ENCODE data around the gene ARID1B. TPM values are rescaled to one million over a fixed set of nuclear protein-coding genes. Genes with fewer than 3 reads are reported as not detected.

Gene ARID1B
- total RNA-seq, 1 experiment from 2014 or later, result 86.3 TPM

DNA sequence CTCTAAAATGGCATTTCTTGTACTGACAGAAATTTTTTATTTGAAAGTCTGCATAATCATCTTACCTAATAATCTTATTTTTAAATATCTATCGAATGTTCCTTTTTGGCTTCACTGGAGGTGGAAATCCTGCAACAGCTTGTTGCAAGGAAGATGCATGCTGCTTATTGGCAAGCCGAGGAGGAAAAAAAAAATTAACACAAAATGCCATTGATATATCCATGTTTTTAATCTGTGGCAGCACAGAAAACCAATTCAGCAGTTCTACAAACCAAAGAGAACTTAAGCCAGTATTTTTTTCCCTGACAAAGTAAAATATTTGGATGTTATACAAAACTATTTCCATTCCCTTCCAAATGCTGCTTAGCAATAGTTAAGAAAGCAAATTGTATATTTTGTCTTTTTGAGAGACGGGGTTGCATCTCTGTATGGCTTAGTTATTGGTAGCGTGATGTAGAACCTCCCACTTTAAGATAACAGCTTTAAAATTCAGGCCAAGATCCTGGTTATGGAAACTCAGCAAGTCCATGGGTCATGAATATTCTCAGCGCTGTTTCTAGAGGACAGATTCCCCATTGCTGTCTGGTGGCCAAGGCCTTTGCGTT lies 314.8 kb downstream of the ARID1B start:
- Histone ChIP-seq H3K9me3 (ENCODE audit: low read depth, low read length, poor library complexity, severe bottlenecking) (no peaks in the 10 kb centered on the region), H3K4me3 (ENCODE audit: low read depth, low read length, poor library complexity, severe bottlenecking) (no peak overlapping the region), H3K4me1 (ENCODE audit: insufficient read depth, low read length, poor library complexity, severe bottlenecking) (no peaks in the 10 kb centered on the region), H3K27ac (ENCODE audit: low read depth, low read length, poor library complexity, severe bottlenecking) (no peak overlapping the region), H3K27me3 (replicated peaks; ENCODE audit: insufficient read depth, low read depth, low read length, poor library complexity) (no peaks in the 10 kb centered on the region), H3K36me3 (ENCODE audit: insufficient read depth, low read length, poor library complexity, severe bottlenecking) (no peaks in the 10 kb centered on the region)
- intact Hi-C loops (cut with micrococcal nuclease; ENCODE audit: unreplicated experiment), result no loop called here
- CTCF ChIA-PET, result no interaction called here
- no TSS peak for BruUV-seq (replicated peaks)
- no peak for DNase-seq (ENCODE audit: low spot score)
- POLR2A ChIA-PET (ENCODE audit: low non-redundant PET), result no interaction called here
- TF ChIP-seq, protein P1, sequence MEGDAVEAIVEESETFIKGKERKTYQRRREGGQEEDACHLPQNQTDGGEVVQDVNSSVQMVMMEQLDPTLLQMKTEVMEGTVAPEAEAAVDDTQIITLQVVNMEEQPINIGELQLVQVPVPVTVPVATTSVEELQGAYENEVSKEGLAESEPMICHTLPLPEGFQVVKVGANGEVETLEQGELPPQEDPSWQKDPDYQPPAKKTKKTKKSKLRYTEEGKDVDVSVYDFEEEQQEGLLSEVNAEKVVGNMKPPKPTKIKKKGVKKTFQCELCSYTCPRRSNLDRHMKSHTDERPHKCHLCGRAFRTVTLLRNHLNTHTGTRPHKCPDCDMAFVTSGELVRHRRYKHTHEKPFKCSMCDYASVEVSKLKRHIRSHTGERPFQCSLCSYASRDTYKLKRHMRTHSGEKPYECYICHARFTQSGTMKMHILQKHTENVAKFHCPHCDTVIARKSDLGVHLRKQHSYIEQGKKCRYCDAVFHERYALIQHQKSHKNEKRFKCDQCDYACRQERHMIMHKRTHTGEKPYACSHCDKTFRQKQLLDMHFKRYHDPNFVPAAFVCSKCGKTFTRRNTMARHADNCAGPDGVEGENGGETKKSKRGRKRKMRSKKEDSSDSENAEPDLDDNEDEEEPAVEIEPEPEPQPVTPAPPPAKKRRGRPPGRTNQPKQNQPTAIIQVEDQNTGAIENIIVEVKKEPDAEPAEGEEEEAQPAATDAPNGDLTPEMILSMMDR (conservative IDR thresholded peaks at IDR 0.05; ENCODE audit: low read depth, low read length), result no peak
- no peak for TF ChIP-seq EZH2 (IDR thresholded peaks at IDR 0.05; ENCODE audit: borderline replicate concordance, low read depth, low read length, poor library complexity, severe bottlenecking)

GRCh38 chr6:157092736-157093135 lies 315.6 kb downstream of the ARID1B start:
- no peak overlapping the region for H3K4me3 ChIP-seq (ENCODE audit: low read depth, low read length, poor library complexity, severe bottlenecking)
- ChIA-PET CTCF (no interaction called here), POLR2A (ENCODE audit: low non-redundant PET) (no interaction called here)
- H3K27me3 ChIP-seq (replicated peaks; ENCODE audit: insufficient read depth, low read depth, low read length, poor library complexity), result no peaks in the 10 kb centered on the region
- intact Hi-C loops (cut with micrococcal nuclease; ENCODE audit: unreplicated experiment), result no loop called here
- TF ChIP-seq, protein P1 (conservative IDR thresholded peaks at IDR 0.05; ENCODE audit: low read depth, low read length), result no peak
- no peak for TF ChIP-seq EZH2 (IDR thresholded peaks at IDR 0.05; ENCODE audit: borderline replicate concordance, low read depth, low read length, poor library complexity, severe bottlenecking)
- no TSS peak for BruUV-seq (replicated peaks)
- no peaks in the 10 kb centered on the region for H3K4me1 ChIP-seq (ENCODE audit: insufficient read depth, low read length, poor library complexity, severe bottlenecking)
- no peak overlapping the region for H3K27ac ChIP-seq (ENCODE audit: low read depth, low read length, poor library complexity, severe bottlenecking)
- DNase-seq (ENCODE audit: low spot score), result no peak
- H3K9me3 ChIP-seq (ENCODE audit: low read depth, low read length, poor library complexity, severe bottlenecking), result no peaks in the 10 kb centered on the region
- no peaks in the 10 kb centered on the region for H3K36me3 ChIP-seq (ENCODE audit: insufficient read depth, low read length, poor library complexity, severe bottlenecking)

GRCh38 chr6:157093536-157093935 lies 316.4 kb downstream of the ARID1B start:
- POLR2A ChIA-PET (ENCODE audit: low non-redundant PET), result no interaction called here
- Histone ChIP-seq H3K27ac (ENCODE audit: low read depth, low read length, poor library complexity, severe bottlenecking) (no peak overlapping the region), H3K27me3 (replicated peaks; ENCODE audit: insufficient read depth, low read depth, low read length, poor library complexity) (no peaks in the 10 kb centered on the region), H3K9me3 (ENCODE audit: low read depth, low read length, poor library complexity, severe bottlenecking) (no peaks in the 10 kb centered on the region), H3K4me3 (ENCODE audit: low read depth, low read length, poor library complexity, severe bottlenecking) (no peak overlapping the region), H3K4me1 (ENCODE audit: insufficient read depth, low read length, poor library complexity, severe bottlenecking) (no peaks in the 10 kb centered on the region), H3K36me3 (ENCODE audit: insufficient read depth, low read length, poor library complexity, severe bottlenecking) (no peaks in the 10 kb centered on the region)
- TF ChIP-seq, protein P1 (conservative IDR thresholded peaks at IDR 0.05; ENCODE audit: low read depth, low read length), result no peak
- no peak for TF ChIP-seq EZH2 (IDR thresholded peaks at IDR 0.05; ENCODE audit: borderline replicate concordance, low read depth, low read length, poor library complexity, severe bottlenecking)
- intact Hi-C loops (cut with micrococcal nuclease; ENCODE audit: unreplicated experiment), result no loop called here
- no TSS peak for BruUV-seq (replicated peaks)
- DNase-seq (ENCODE audit: low spot score), result no peak
- CTCF ChIA-PET, result no interaction called here
